Measurements from ENCODE around the gene KIF6. TPM values are rescaled to one million over a fixed set of nuclear protein-coding genes. Genes with fewer than 3 reads are reported as not detected.

Gene KIF6
- total and polyA plus RNA-seq, 2 donors (not counting 1 experiment from before 2014, with no cell fraction given): not detected

DNA sequence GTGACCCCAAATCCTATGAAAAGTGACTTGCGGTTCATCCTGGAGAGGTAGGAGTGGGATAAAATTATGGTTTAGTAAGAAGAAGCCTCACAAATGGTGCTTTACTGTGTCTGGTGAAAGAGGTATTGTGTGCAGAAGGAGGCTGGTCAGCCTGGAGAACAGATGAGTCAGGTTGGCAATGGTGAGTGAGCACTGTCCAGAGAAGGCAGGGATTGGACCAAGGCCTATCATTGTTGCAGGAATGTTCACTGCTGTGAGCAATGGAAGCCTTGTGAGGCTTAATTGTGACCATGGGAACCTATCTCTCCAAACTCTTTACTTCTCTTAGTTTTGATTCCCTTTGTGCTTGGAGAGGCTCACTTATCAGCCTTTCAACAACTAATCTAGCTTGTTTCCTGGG, 313.7 kb downstream of the KIF6 start:
- 100% methylated on average over 1 of the region's 1 CpG for WGBS (ENCODE audit: insufficient coverage)
- Mint-ChIP-seq H3K27ac (no peak overlapping the region), H3K4me3 (no peak overlapping the region), H3K9me3 (ENCODE audit: insufficient read depth) (no peaks in the 10 kb centered on the region), H3K27me3 (no peaks in the 10 kb centered on the region), H3K4me1 (peaks cover 13% of the 10 kb centered on the region)
- H4K20me1 ChIP-seq (ENCODE audit: control insufficient read depth, insufficient read depth, low read length, poor library complexity, severe bottlenecking): no peaks in the 10 kb centered on the region
- H3K4me2 ChIP-seq (replicated peaks; ENCODE audit: low read depth, low read length, poor library complexity, severe bottlenecking): no peak overlapping the region
- no peak overlapping the region for H2AFZ ChIP-seq (ENCODE audit: insufficient read depth, low read depth, low read length, poor library complexity, severe bottlenecking)
- H3K27me3 ChIP-seq (replicated peaks in 1 of 4; ENCODE audit: control extremely low read depth in 1 of 4, control insufficient read depth in 3 of 4, insufficient read depth in 4 of 4, low read length in 3 of 4): no peaks in the 10 kb centered on the region
- intact Hi-C loops (cut with micrococcal nuclease): no loop called here
- ATAC-seq (ENCODE audit: low read depth) (no peak), DNase-seq (no peak)
- no peak overlapping the region for H3K4me3 ChIP-seq (ENCODE audit: control extremely low read depth in 1 of 5, extremely low read depth in 1 of 5, insufficient read depth in 1 of 5, low read depth in 2 of 5, low read length in 4 of 5)
- no peak overlapping the region for H3K27ac ChIP-seq (ENCODE audit: low read length in 2 of 2)
- H3K4me1 ChIP-seq (ENCODE audit: control insufficient read depth in 2 of 2, insufficient read depth in 2 of 2, low read length in 2 of 2): peaks cover 0 to 11% of the 10 kb centered on the region in 2 donors
- POLR2A ChIA-PET: no interaction called here
- H3K36me3 ChIP-seq (replicated peaks in 1 of 2; ENCODE audit: control extremely low read depth in 1 of 2, control insufficient read depth in 1 of 2, extremely low read depth in 1 of 2, insufficient read depth in 2 of 2, low read length in 1 of 2): no peaks in the 10 kb centered on the region
- no peak for TF ChIP-seq EZH2 (IDR thresholded peaks at IDR 0.05; ENCODE audit: borderline replicate concordance, insufficient read depth, low read depth, low read length, poor library complexity, severe bottlenecking)
- no peak for TF ChIP-seq CTCF (IDR thresholded peaks at IDR 0.05)
- H3K79me2 ChIP-seq (ENCODE audit: control insufficient read depth, insufficient read depth, low read length): no peaks in the 10 kb centered on the region
- no peaks in the 10 kb centered on the region for H3K9me3 ChIP-seq (ENCODE audit: control extremely low read depth in 1 of 3, control insufficient read depth in 2 of 3, insufficient read depth in 1 of 3, low read length in 2 of 3)
- H3K9ac ChIP-seq (ENCODE audit: low read length): no peak overlapping the region
- CTCF ChIA-PET: no interaction called here

DNA sequence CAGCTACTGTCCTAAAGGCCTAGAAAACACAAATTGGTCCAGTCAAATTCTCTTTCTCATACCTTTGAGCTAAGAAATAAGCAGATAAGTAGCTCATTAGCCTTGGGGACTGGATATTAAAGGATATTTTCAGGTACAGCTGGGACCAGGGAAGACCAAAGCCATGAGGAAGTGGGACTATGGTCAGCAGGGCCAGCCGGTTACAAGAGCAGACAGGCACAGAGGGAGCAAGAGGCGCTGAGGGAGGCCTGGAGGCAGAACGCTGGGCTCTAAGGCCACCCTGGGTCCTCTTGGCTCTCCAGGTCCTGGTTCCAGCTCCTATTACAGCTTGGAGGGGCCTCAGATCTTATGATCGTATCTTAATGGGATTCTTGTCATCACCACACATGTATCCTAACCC, 314.2 kb downstream of the KIF6 start:
- 83% methylated on average over 3 of the region's 4 CpGs for WGBS (ENCODE audit: insufficient coverage)
- TF ChIP-seq CTCF (IDR thresholded peaks at IDR 0.05) (no peak), EZH2 (IDR thresholded peaks at IDR 0.05; ENCODE audit: borderline replicate concordance, insufficient read depth, low read depth, low read length, poor library complexity, severe bottlenecking) (no peak)
- intact Hi-C loops (cut with micrococcal nuclease): no loop called here
- no peaks in the 10 kb centered on the region for H3K27me3 ChIP-seq (replicated peaks in 1 of 4; ENCODE audit: control extremely low read depth in 1 of 4, control insufficient read depth in 3 of 4, insufficient read depth in 4 of 4, low read length in 3 of 4)
- H3K9me3 ChIP-seq (ENCODE audit: control extremely low read depth in 1 of 3, control insufficient read depth in 2 of 3, insufficient read depth in 1 of 3, low read length in 2 of 3): no peaks in the 10 kb centered on the region
- no peak for ATAC-seq (ENCODE audit: low read depth)
- H3K36me3 ChIP-seq (replicated peaks in 1 of 2; ENCODE audit: control extremely low read depth in 1 of 2, control insufficient read depth in 1 of 2, extremely low read depth in 1 of 2, insufficient read depth in 2 of 2, low read length in 1 of 2): no peaks in the 10 kb centered on the region
- CTCF ChIA-PET: no interaction called here
- peaks cover 0 to 11% of the 10 kb centered on the region in 2 donors for H3K4me1 ChIP-seq (ENCODE audit: control insufficient read depth in 2 of 2, insufficient read depth in 2 of 2, low read length in 2 of 2)
- H3K4me2 ChIP-seq (replicated peaks; ENCODE audit: low read depth, low read length, poor library complexity, severe bottlenecking): no peak overlapping the region
- no peak overlapping the region for H3K4me3 ChIP-seq (ENCODE audit: control extremely low read depth in 1 of 5, extremely low read depth in 1 of 5, insufficient read depth in 1 of 5, low read depth in 2 of 5, low read length in 4 of 5)
- H3K9ac ChIP-seq (ENCODE audit: low read length): no peak overlapping the region
- Mint-ChIP-seq H3K27ac (no peak overlapping the region), H3K9me3 (ENCODE audit: insufficient read depth) (no peaks in the 10 kb centered on the region), H3K27me3 (no peaks in the 10 kb centered on the region), H3K4me3 (no peak overlapping the region), H3K4me1 (peaks cover 13% of the 10 kb centered on the region)
- DNase-seq: no peak
- H2AFZ ChIP-seq (ENCODE audit: insufficient read depth, low read depth, low read length, poor library complexity, severe bottlenecking): no peak overlapping the region
- no peak overlapping the region for H3K27ac ChIP-seq (ENCODE audit: low read length in 2 of 2)
- POLR2A ChIA-PET: no interaction called here
- no peaks in the 10 kb centered on the region for H3K79me2 ChIP-seq (ENCODE audit: control insufficient read depth, insufficient read depth, low read length)
- no peaks in the 10 kb centered on the region for H4K20me1 ChIP-seq (ENCODE audit: control insufficient read depth, insufficient read depth, low read length, poor library complexity, severe bottlenecking)

Data from B cell (primary cell).